Measurements from ENCODE around the gene ZNF277. TPM values are rescaled to one million over a fixed set of nuclear protein-coding genes. Genes with fewer than 3 reads are reported as not detected.
"Not testable (repeated sequence)": the region's sequence is repeated elsewhere in the genome, so short reads cannot be mapped to it uniquely, and the experiment has no call there.

ZNF277 gene
- total RNA-seq, 2 donors from 2014 or later, result 27.9 to 41.5 TPM

GRCh38 chr7:112234147-112234546, 27.7 kb downstream of the ZNF277 start:
- no peaks in the 10 kb centered on the region for H3K9me3 ChIP-seq
- ATAC-seq (ENCODE audit: insufficient number of reproducible peaks, low FRiP score, low read depth), result no peak

GRCh38 chr7:112236597-112236996, 30.1 kb downstream of the ZNF277 start:
- no peaks in the 10 kb centered on the region for H3K9me3 ChIP-seq
- H3K36me3 ChIP-seq, result no peaks in the 10 kb centered on the region
- no peaks in the 10 kb centered on the region for H3K4me1 ChIP-seq (ENCODE audit: control insufficient read depth in 1 of 2, low read depth in 2 of 2)
- TF ChIP-seq CTCF (IDR thresholded peaks at IDR 0.05), result no peak
- ATAC-seq (ENCODE audit: insufficient number of reproducible peaks, low FRiP score, low read depth) (no peak), DNase-seq (ENCODE audit: low spot score) (no peak)
- H3K27me3 ChIP-seq (replicated peaks; ENCODE audit: insufficient read depth), result no peaks in the 10 kb centered on the region
- no peak overlapping the region for H3K4me3 ChIP-seq
- no peak overlapping the region for H3K27ac ChIP-seq

More at GRCh38 chr7:112234147-112234546, 27.7 kb downstream of the ZNF277 start:
- H3K4me1 ChIP-seq (ENCODE audit: control insufficient read depth in 1 of 2, low read depth in 2 of 2), result no peaks in the 10 kb centered on the region
- TF ChIP-seq CTCF (IDR thresholded peaks at IDR 0.05), result no peak
- H3K27me3 ChIP-seq (replicated peaks; ENCODE audit: insufficient read depth), result no peaks in the 10 kb centered on the region
- no peaks in the 10 kb centered on the region for H3K36me3 ChIP-seq
- H3K4me3 ChIP-seq, result no peak overlapping the region
- H3K27ac ChIP-seq, result no peak overlapping the region
- DNase-seq (ENCODE audit: low spot score), result no peak

- H3K36me3 ChIP-seq, result no peaks in the 10 kb centered on the region
- no peak for TF ChIP-seq CTCF (IDR thresholded peaks at IDR 0.05)
- DNase-seq (ENCODE audit: low spot score) (no peak), ATAC-seq (ENCODE audit: insufficient number of reproducible peaks, low FRiP score, low read depth) (no peak)
- H3K27me3 ChIP-seq (replicated peaks; ENCODE audit: insufficient read depth), result no peaks in the 10 kb centered on the region
- no peak overlapping the region for H3K4me3 ChIP-seq
- H3K9me3 ChIP-seq, result no peaks in the 10 kb centered on the region
- no peaks in the 10 kb centered on the region for H3K4me1 ChIP-seq (ENCODE audit: control insufficient read depth in 1 of 2, low read depth in 2 of 2)
- H3K27ac ChIP-seq, result no peak overlapping the region
Observed at GRCh38 chr7:112238330-112238729, 31.8 kb downstream of the ZNF277 start.

GRCh38 chr7:112238852-112239610, 32.5 kb downstream of the ZNF277 start:
- Histone ChIP-seq H3K4me1 (ENCODE audit: control insufficient read depth in 1 of 2, low read depth in 2 of 2) (no peaks in the 10 kb centered on the region), H3K9me3 (no peaks in the 10 kb centered on the region), H3K4me3 (no peak overlapping the region), H3K36me3 (no peaks in the 10 kb centered on the region), H3K27me3 (replicated peaks; ENCODE audit: insufficient read depth) (no peaks in the 10 kb centered on the region), H3K27ac (no peak overlapping the region)
- no peak for TF ChIP-seq CTCF (IDR thresholded peaks at IDR 0.05)
- ATAC-seq (ENCODE audit: insufficient number of reproducible peaks, low FRiP score, low read depth), result no peak
- DNase-seq (ENCODE audit: low spot score), result no peak

- ATAC-seq (ENCODE audit: insufficient number of reproducible peaks, low FRiP score, low read depth), result no peak
Observed at GRCh38 chr7:112248598-112248997, 42.1 kb downstream of the ZNF277 start.

GRCh38 chr7:112249967-112250366, 43.5 kb downstream of the ZNF277 start:
- not testable (repeated sequence) for DNase-seq (ENCODE audit: low spot score); ATAC-seq (ENCODE audit: insufficient number of reproducible peaks, low FRiP score, low read depth); H3K36me3 ChIP-seq; H3K4me3 ChIP-seq; H3K27ac ChIP-seq; H3K9me3 ChIP-seq; H3K27me3 ChIP-seq (replicated peaks; ENCODE audit: insufficient read depth); H3K4me1 ChIP-seq (ENCODE audit: control insufficient read depth in 1 of 2, low read depth in 2 of 2)

More at GRCh38 chr7:112248598-112248997, 42.1 kb downstream of the ZNF277 start:
- no peaks in the 10 kb centered on the region for H3K4me1 ChIP-seq (ENCODE audit: control insufficient read depth in 1 of 2, low read depth in 2 of 2)
- H3K9me3 ChIP-seq, result no peaks in the 10 kb centered on the region
- H3K27me3 ChIP-seq (replicated peaks; ENCODE audit: insufficient read depth), result no peaks in the 10 kb centered on the region
- H3K4me3 ChIP-seq, result no peak overlapping the region
- no peak for DNase-seq (ENCODE audit: low spot score)
- H3K27ac ChIP-seq, result no peak overlapping the region
- H3K36me3 ChIP-seq, result no peaks in the 10 kb centered on the region
- no peak for TF ChIP-seq CTCF (IDR thresholded peaks at IDR 0.05)
